HepG2 (cell line): ENCODE results near the gene SMIM36. TPM values are rescaled to one million over a fixed set of nuclear protein-coding genes. Genes with fewer than 3 reads are reported as not detected.

Source experiments
- ATAC-seq: fragments of 200-7000 bp; cut with Tn5 transposase; 3 replicates; pipeline ENCODE4 v1.9.1; 2020; ENCODE audit warnings: mild to moderate bottlenecking, moderate library complexity
- BruUV-seq: library from RNA; stranded (reverse); fragments of 400-500 nt; replicated peaks from 2 replicates; lab custom pipeline; 2021; lab: Mats Ljungman, UMichigan
- CTCF ChIA-PET: fragments of 300-600 bp; formaldehyde crosslinking; extraction: SDS; loops from one replicate; lab custom pipeline; 2021; ENCODE audit warnings: low total read pairs, inconsistent platforms, low intra/inter-chr PET ratio; lab: Yijun Ruan, JAX
- POLR2A ChIA-PET: fragments of 350-600 bp; sonication (Branson Sonifier 250); formaldehyde crosslinking; loops from one replicate; lab custom pipeline; 2020; ENCODE audit warnings: antibody characterized with exemption, inconsistent platforms; lab: Yijun Ruan, JAX
- DNase-seq: peaks from one replicate; pipeline ENCODE4 v3.0.0-alpha.2; 2015; ENCODE audit warnings: low spot score
- FAIRE-seq: peaks from 3 replicates; lab custom pipeline; 2011; peaks lifted over from hg19 to GRCh38; lab: Jason Lieb, UNC
- H2AFZ ChIP-seq: one replicate; pipeline ENCODE4 v1.6.1; 2011; ENCODE audit warnings: low read length, inconsistent platforms
- H3K27ac ChIP-seq: fragments of 300-600 bp; 3 replicates; pipeline ENCODE4 v1.8.0; 2011; ENCODE audit warnings: mixed run types, mild to moderate bottlenecking, mixed read lengths, low read length, inconsistent platforms; ENCODE audit not compliant: insufficient read depth; ENCODE audit errors: extremely low read length
- H3K27me3 ChIP-seq, 2 experiments: fragments of 200-600 bp in 1 of 2; 2 replicates in 1 of 2; 3 replicates in 1 of 2; pipeline versions ENCODE4 v1.6.0 to v1.8.0; 2011; ENCODE audit warnings: low read length in 2 of 2, mild to moderate bottlenecking in 2 of 2, moderate library complexity in 2 of 2, inconsistent platforms in 1 of 2; ENCODE audit not compliant: insufficient read depth in 2 of 2, control insufficient read depth in 1 of 2
- H3K36me3 ChIP-seq, 2 experiments: fragments of 200-600 bp in 1 of 2; replicated peaks in 1 of 2; 2 replicates in 1 of 2; 3 replicates in 1 of 2; pipeline versions ENCODE4 v1.5.1 to v1.8.0; 2011; ENCODE audit warnings: low read length in 2 of 2, inconsistent platforms in 1 of 2; ENCODE audit not compliant: insufficient read depth in 2 of 2, control insufficient read depth in 1 of 2
- H3K4me1 ChIP-seq: 2 replicates; pipeline ENCODE4 v1.5.1; 2012; ENCODE audit warnings: low read length, inconsistent platforms; ENCODE audit not compliant: insufficient read depth
- H3K4me2 ChIP-seq: 2 replicates; pipeline ENCODE4 v1.6.0; 2011; ENCODE audit warnings: low read depth, low read length, inconsistent platforms
- H3K4me3 ChIP-seq, 3 experiments: fragments of 200-600 bp in 1 of 3; sonication (generic), shearing (Covaris generic) in 1 of 3; replicated peaks in 1 of 3; 2 replicates each; pipeline ENCODE4 v1.5.1; 2011 to 2016; ENCODE audit warnings: low read length in 3 of 3, inconsistent platforms in 2 of 3, low read depth in 2 of 3, mild to moderate bottlenecking in 2 of 3, control low read depth in 1 of 3, mixed read lengths in 1 of 3; ENCODE audit not compliant: insufficient read depth in 1 of 3
- H3K79me2 ChIP-seq: one replicate; pipeline ENCODE4 v1.6.1; 2011; ENCODE audit warnings: low read length, inconsistent platforms; ENCODE audit not compliant: insufficient read depth
- H3K9ac ChIP-seq: 2 replicates; pipeline ENCODE4 v1.6.0; 2011; ENCODE audit warnings: mild to moderate bottlenecking, low read depth, low read length, inconsistent platforms; ENCODE audit not compliant: insufficient read depth
- H3K9me3 ChIP-seq: 2 replicates; pipeline ENCODE4 v1.5.1; 2012; ENCODE audit warnings: mild to moderate bottlenecking, low read length
- H4K20me1 ChIP-seq: 2 replicates; pipeline ENCODE4 v1.6.0; 2011; ENCODE audit warnings: inconsistent platforms, mild to moderate bottlenecking, low read length, moderate library complexity; ENCODE audit not compliant: insufficient read depth
- CEBPG ChIP-seq: IDR thresholded peaks from 2 replicates; pipeline ENCODE4 v1.6.1; 2016
- FOSL2 ChIP-seq: sonication (generic); formaldehyde crosslinking; IDR thresholded peaks from 2 replicates; pipeline ENCODE4 v1.4.0; 2020; ENCODE audit warnings: missing genetic modification reagents
- GLI4 ChIP-seq: sonication (generic); formaldehyde crosslinking; IDR thresholded peaks from 2 replicates; pipeline ENCODE4 v1.5.1; 2020; ENCODE audit warnings: missing genetic modification reagents, mild to moderate bottlenecking, moderate library complexity, borderline replicate concordance
- JUN ChIP-seq: sonication (generic); formaldehyde crosslinking; IDR thresholded peaks from 2 replicates; pipeline ENCODE4 v1.4.0; 2020; ENCODE audit warnings: mild to moderate bottlenecking, missing genetic modification reagents
- KDM5B ChIP-seq: sonication (generic); formaldehyde crosslinking; IDR thresholded peaks from 2 replicates; pipeline ENCODE4 v1.4.0; 2020; ENCODE audit warnings: missing genetic modification reagents, mild to moderate bottlenecking, borderline replicate concordance
- MEIS2 ChIP-seq: sonication (generic); formaldehyde crosslinking; IDR thresholded peaks from 2 replicates; pipeline ENCODE4 v1.9.0; 2021; ENCODE audit warnings: mild to moderate bottlenecking, missing genetic modification reagents
- NR2C2 ChIP-seq: sonication (generic); formaldehyde crosslinking; IDR thresholded peaks from 2 replicates; pipeline ENCODE4 v1.4.0; 2020; ENCODE audit warnings: missing genetic modification reagents, mild to moderate bottlenecking, moderate library complexity, borderline replicate concordance
- PRPF4 ChIP-seq: fragments of 200-400 bp; formaldehyde crosslinking; IDR thresholded peaks from 2 replicates; pipeline ENCODE4 v1.6.1; 2016; ENCODE audit warnings: low read length, low read depth; ENCODE audit not compliant: poor library complexity, severe bottlenecking
- RBM22 ChIP-seq: fragments of 200-400 bp; formaldehyde crosslinking; optimal IDR thresholded peaks from 2 replicates; pipeline ENCODE3; 2017; ENCODE audit warnings: mild to moderate bottlenecking, low read length, moderate library complexity
- SALL1 ChIP-seq: sonication (generic); formaldehyde crosslinking; IDR thresholded peaks from 2 replicates; pipeline ENCODE4 v1.8.0; 2022; ENCODE audit warnings: mild to moderate bottlenecking, missing genetic modification reagents
- SMARCE1 ChIP-seq: fragments of 450-650 bp; IDR thresholded peaks from 2 replicates; pipeline ENCODE4 v1.6.1; 2017; ENCODE audit warnings: borderline replicate concordance
- SMYD3 ChIP-seq: sonication (generic); formaldehyde crosslinking; IDR thresholded peaks from 2 replicates; pipeline ENCODE4 v1.8.1; 2023; ENCODE audit warnings: mild to moderate bottlenecking, missing genetic modification reagents
- SPEN ChIP-seq: sonication (generic); formaldehyde crosslinking; IDR thresholded peaks from 2 replicates; pipeline ENCODE4 v1.5.1; 2020; ENCODE audit warnings: low read depth, mild to moderate bottlenecking, missing genetic modification reagents
- SRSF9 ChIP-seq: fragments of 200-400 bp; formaldehyde crosslinking; IDR thresholded peaks from 2 replicates; pipeline ENCODE4 v1.6.1; 2018; ENCODE audit warnings: borderline replicate concordance, mild to moderate bottlenecking, low read depth, low read length; ENCODE audit not compliant: insufficient read depth, poor library complexity, severe bottlenecking
- TEAD3 ChIP-seq: optimal IDR thresholded peaks from 2 replicates; pipeline ENCODE3; 2016; ENCODE audit warnings: borderline replicate concordance
- ZNF331 ChIP-seq: sonication (generic); formaldehyde crosslinking; IDR thresholded peaks from 2 replicates; pipeline ENCODE4 v1.4.0; 2020; ENCODE audit warnings: missing genetic modification reagents
- ZNF605 ChIP-seq: sonication (generic); formaldehyde crosslinking; IDR thresholded peaks from 2 replicates; pipeline ENCODE4 v1.8.0; 2022; ENCODE audit warnings: mild to moderate bottlenecking, missing genetic modification reagents
- WGBS: methylation state at CpG from one replicate; pipeline ENCODE4 v1.1.6; 2017; ENCODE audit warnings: low lambda C conversion rate; 5-methylcytosine and 5-hydroxymethylcytosine counted together
- in situ Hi-C: cut with HindIII; loops from 2 replicates; pipeline ENCODE4 v1.10.0; 2017; ENCODE audit warnings: low pct_unique_long_range_greater_than_20kb; ENCODE audit not compliant: extremely low pct_ligation_motif_present
- intact Hi-C: fragments of 100-400 bp; cut with micrococcal nuclease; formaldehyde crosslinking; loops from one replicate; pipeline ENCODE4 v1.10.0; 2022; ENCODE audit not compliant: unreplicated experiment
- polyA plus RNA-seq, 8 experiments: library from polyadenylated mRNA; depleted of rRNA in 3 of 8; stranded (reverse) in 7 of 8; unstranded in 1 of 8; fragments of >200 nt; fragmentation: Illumina TruSeq in 4 of 8; extraction: Trizol in 4 of 8; gene quantifications; 2 replicates each; pipeline versions ENCODE4 v1.2.1 to v1.2.3, GENCODE V29; 2011 to 2016; ENCODE audit warnings: low read depth in 4 of 8, missing spikeins in 1 of 8, mixed read lengths in 1 of 8; ENCODE audit not compliant: insufficient read depth in 1 of 8
- total RNA-seq, 5 experiments: library from RNA; depleted of rRNA; stranded (reverse); fragments of >200 nt; fragmentation: Illumina TruSeq; extraction: Trizol; gene quantifications; 2 replicates each; pipeline ENCODE4 v1.2.3, GENCODE V29; 2016; ENCODE audit warnings: low read depth in 1 of 5
- TF ChIP-seq, protein P1 (sequence below): IDR thresholded peaks from 2 replicates; pipeline ENCODE4 v1.6.1; 2016; ENCODE audit warnings: mild to moderate bottlenecking
- TF ChIP-seq, protein P2 (sequence below): sonication (generic); formaldehyde crosslinking; IDR thresholded peaks from 2 replicates; pipeline ENCODE4 v1.4.0; 2020; ENCODE audit warnings: missing genetic modification reagents

Gene SMIM36
- total and polyA plus RNA-seq, 2 of the 13 experiments (the other 11 are each of a cell fraction or from before 2014, with no cell fraction given): not detected

DNA sequence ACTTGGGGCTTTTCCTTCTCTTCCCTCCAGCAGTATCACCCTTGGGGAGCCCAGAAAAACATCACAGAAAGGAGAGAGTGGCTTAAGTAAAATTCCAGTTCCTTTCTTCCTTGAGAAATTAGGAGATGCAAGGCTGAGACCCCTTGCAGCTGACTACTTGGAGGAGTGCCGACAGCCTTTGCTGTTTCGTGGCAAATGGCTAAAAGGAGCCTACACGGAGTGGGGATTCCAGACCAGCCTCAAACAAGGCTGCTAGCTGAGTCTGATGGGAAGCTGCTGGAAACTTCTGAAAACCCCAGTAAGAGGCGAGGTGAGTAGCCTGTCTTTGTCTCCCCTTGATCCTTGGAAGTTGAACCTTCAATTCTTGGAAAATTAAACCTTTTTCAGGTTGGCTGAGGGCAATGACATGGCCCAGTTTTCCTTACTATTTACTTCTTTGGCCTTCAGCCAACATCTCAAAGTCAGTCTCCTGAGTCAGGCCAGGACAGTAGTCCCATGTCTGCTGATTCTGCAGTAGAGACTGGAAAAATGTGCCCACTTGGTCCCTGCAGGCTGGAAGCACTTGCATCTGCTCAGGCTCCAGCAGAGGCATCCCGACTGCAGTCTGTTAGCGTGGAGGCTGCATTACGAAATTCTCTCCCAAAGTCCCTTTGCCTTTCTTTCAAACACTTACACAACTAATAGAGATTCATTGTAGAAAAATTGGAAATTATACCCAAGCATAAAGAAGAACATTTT lies 23.4 kb downstream of the SMIM36 start (continued):
- TF ChIP-seq FOSL2 (CRISPR knock-in tag) (0 out of 2 replicates have a peak, but pooled peaks have one; percentile 10), SPEN (CRISPR knock-in tag) (0 out of 2 replicates have a peak, but pooled peaks have one; percentile 37), ZNF605 (CRISPR knock-in tag) (peak; percentile 44; the same call in 1 of the 2 replicates), CEBPG (CRISPR knock-in tag) (peak; percentile 88), ZNF331 (CRISPR knock-in tag) (peak; percentile 47; the same call in 1 of the 2 replicates), SALL1 (CRISPR knock-in tag) (peak; percentile 36; the same call in 1 of the 2 replicates), SMYD3 (CRISPR knock-in tag) (0 out of 2 replicates have a peak, but pooled peaks have one; percentile 38)
- TF ChIP-seq, protein P1, sequence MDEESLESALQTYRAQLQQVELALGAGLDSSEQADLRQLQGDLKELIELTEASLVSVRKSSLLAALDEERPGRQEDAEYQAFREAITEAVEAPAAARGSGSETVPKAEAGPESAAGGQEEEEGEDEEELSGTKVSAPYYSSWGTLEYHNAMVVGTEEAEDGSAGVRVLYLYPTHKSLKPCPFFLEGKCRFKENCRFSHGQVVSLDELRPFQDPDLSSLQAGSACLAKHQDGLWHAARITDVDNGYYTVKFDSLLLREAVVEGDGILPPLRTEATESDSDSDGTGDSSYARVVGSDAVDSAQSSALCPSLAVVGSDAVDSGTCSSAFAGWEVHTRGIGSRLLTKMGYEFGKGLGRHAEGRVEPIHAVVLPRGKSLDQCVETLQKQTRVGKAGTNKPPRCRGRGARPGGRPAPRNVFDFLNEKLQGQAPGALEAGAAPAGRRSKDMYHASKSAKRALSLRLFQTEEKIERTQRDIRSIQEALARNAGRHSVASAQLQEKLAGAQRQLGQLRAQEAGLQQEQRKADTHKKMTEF (CRISPR knock-in tag): 0 out of 2 replicates have a peak, but pooled peaks have one; percentile 41
- TF ChIP-seq, protein P2, sequence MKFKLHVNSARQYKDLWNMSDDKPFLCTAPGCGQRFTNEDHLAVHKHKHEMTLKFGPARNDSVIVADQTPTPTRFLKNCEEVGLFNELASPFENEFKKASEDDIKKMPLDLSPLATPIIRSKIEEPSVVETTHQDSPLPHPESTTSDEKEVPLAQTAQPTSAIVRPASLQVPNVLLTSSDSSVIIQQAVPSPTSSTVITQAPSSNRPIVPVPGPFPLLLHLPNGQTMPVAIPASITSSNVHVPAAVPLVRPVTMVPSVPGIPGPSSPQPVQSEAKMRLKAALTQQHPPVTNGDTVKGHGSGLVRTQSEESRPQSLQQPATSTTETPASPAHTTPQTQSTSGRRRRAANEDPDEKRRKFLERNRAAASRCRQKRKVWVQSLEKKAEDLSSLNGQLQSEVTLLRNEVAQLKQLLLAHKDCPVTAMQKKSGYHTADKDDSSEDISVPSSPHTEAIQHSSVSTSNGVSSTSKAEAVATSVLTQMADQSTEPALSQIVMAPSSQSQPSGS (CRISPR knock-in tag): no peak
- TF ChIP-seq, all 625 proteins: peak for 21

DNA sequence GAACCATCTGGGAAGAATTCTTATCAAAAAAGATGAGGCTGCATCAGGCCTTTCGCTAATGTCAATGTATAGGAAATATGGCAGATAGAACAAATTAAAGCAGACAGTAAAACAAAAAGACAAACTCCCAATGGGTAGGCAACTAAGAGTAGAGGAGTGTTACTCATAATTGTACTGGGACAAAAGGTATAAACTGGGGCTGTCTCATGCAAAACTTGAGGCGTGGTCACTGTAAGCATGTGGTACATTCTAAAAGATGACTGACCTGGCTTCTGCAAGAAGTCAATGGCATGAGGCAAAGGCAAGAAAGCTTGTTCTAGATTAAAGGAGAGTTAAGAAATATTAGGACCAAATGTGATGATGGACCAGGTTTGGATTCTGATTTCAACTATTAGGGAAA lies 26.7 kb downstream of the SMIM36 start:
- FAIRE-seq (no peak), DNase-seq (no peak), ATAC-seq (no peak)
- intact Hi-C loops (no loop called here), in situ Hi-C loops (no loop called here)
- no peaks in the 10 kb centered on the region for H3K27me3 ChIP-seq
- no peak overlapping the region for H3K4me2 ChIP-seq
- no peak overlapping the region for H2AFZ ChIP-seq
- 64% methylated on average over 2 of the region's 2 CpGs for WGBS
- no TSS peak for BruUV-seq
- ChIA-PET CTCF (no interaction called here), POLR2A (no interaction called here)
- H3K4me1 ChIP-seq: peaks cover 15% of the 10 kb centered on the region
- no peak overlapping the region for H3K9ac ChIP-seq
- H4K20me1 ChIP-seq: no peaks in the 10 kb centered on the region
- no peaks in the 10 kb centered on the region for H3K9me3 ChIP-seq
- no peaks in the 10 kb centered on the region for H3K36me3 ChIP-seq
- no peak overlapping the region for H3K4me3 ChIP-seq
- no peak overlapping the region for H3K27ac ChIP-seq
- no peaks in the 10 kb centered on the region for H3K79me2 ChIP-seq
- no peak for TF ChIP-seq KDM5B
- TF ChIP-seq MEIS2 (CRISPR knock-in tag): no peak
- no peak for TF ChIP-seq PRPF4
- TF ChIP-seq NR2C2 (CRISPR knock-in tag): no peak
- no peak for TF ChIP-seq TEAD3 (CRISPR knock-in tag)
- no peak for TF ChIP-seq SMARCE1
- TF ChIP-seq RBM22: no peak
- no peak for TF ChIP-seq SRSF9
- no peak for TF ChIP-seq GLI4 (CRISPR knock-in tag)
- TF ChIP-seq JUN (CRISPR knock-in tag): no peak
